GM23248 (cell line): ENCODE measurements around the gene SEMA5A. TPM values are rescaled to one million over a fixed set of nuclear protein-coding genes. Genes with fewer than 3 reads are reported as not detected.

Experiments used
- DNase-seq: peaks from one replicate; pipeline ENCODE4 v3.0.0-alpha.2; 2015
- H2AFZ ChIP-seq: fragments of 200-600 bp; sonication (generic); 2 replicates; pipeline ENCODE4 v1.6.1; 2016; ENCODE audit warnings: antibody characterized with exemption
- H3F3A ChIP-seq: fragments of 200-600 bp; sonication (generic); 2 replicates; pipeline ENCODE4 v1.6.1; 2016; ENCODE audit warnings: mild to moderate bottlenecking, antibody characterized with exemption, mixed run types; ENCODE audit not compliant: insufficient read depth
- H3K27ac ChIP-seq: fragments of 200-600 bp; sonication (generic); 2 replicates; pipeline ENCODE4 v1.5.1; 2016; ENCODE audit warnings: mild to moderate bottlenecking
- H3K27me3 ChIP-seq: fragments of 200-600 bp; sonication (generic); replicated peaks from 2 replicates; pipeline ENCODE4 v1.6.1; 2016; ENCODE audit warnings: mild to moderate bottlenecking; ENCODE audit not compliant: insufficient read depth
- H3K36me3 ChIP-seq: fragments of 200-600 bp; sonication (generic); 2 replicates; pipeline ENCODE4 v1.6.1; 2016; ENCODE audit warnings: low read depth, mild to moderate bottlenecking
- H3K4me1 ChIP-seq: fragments of 200-600 bp; sonication (generic); 2 replicates; pipeline ENCODE4 v1.6.1; 2016; ENCODE audit warnings: mild to moderate bottlenecking; ENCODE audit not compliant: insufficient read depth
- H3K4me2 ChIP-seq: fragments of 200-600 bp; sonication (generic); one replicate; pipeline ENCODE4 v1.6.1; 2016; ENCODE audit warnings: mild to moderate bottlenecking; ENCODE audit not compliant: unreplicated experiment
- H3K4me3 ChIP-seq: fragments of 200-600 bp; sonication (generic); 2 replicates; pipeline ENCODE4 v1.5.1; 2016; ENCODE audit warnings: mild to moderate bottlenecking
- H3K79me2 ChIP-seq: fragments of 200-600 bp; sonication (generic); 2 replicates; pipeline ENCODE4 v1.6.1; 2016; ENCODE audit warnings: mild to moderate bottlenecking; ENCODE audit not compliant: insufficient read depth
- H3K9ac ChIP-seq: fragments of 200-600 bp; sonication (generic); 2 replicates; pipeline ENCODE4 v1.6.1; 2016; ENCODE audit warnings: mild to moderate bottlenecking
- H3K9me2 ChIP-seq: fragments of 200-600 bp; sonication (generic); 2 replicates; pipeline ENCODE4 v1.6.1; 2016; ENCODE audit warnings: mixed run types, mild to moderate bottlenecking, moderate library complexity; ENCODE audit not compliant: insufficient read depth
- H3K9me3 ChIP-seq: fragments of 200-600 bp; sonication (generic); one replicate; pipeline ENCODE4 v1.6.1; 2017; ENCODE audit warnings: low read depth
- H4K20me1 ChIP-seq: fragments of 200-600 bp; sonication (generic); 2 replicates; pipeline ENCODE4 v1.6.0; 2016; ENCODE audit not compliant: insufficient read depth
- EZH2 ChIP-seq: fragments of 200-600 bp; sonication (generic); IDR thresholded peaks from 2 replicates; pipeline ENCODE4 v1.6.1; 2018; ENCODE audit warnings: antibody characterized with exemption, mild to moderate bottlenecking; ENCODE audit not compliant: insufficient read depth, poor library complexity, severe bottlenecking
- EZH2phosphoT487 ChIP-seq: fragments of 200-600 bp; sonication (generic); IDR thresholded peaks from 2 replicates; pipeline ENCODE4 v1.6.1; 2018; ENCODE audit warnings: antibody characterized with exemption, moderate library complexity, mild to moderate bottlenecking, low read depth; ENCODE audit not compliant: insufficient read depth
- WGBS, 2 experiments: methylation state at CpG; one replicate each; pipeline ENCODE4 v1.1.6; 2015 to 2017; ENCODE audit warnings: low lambda C conversion rate in 2 of 2, low coverage in 1 of 2; ENCODE audit errors: missing lambda C conversion rate in 2 of 2; 5-methylcytosine and 5-hydroxymethylcytosine counted together
- in situ Hi-C: fragments of 300-500 bp; cut with MboI; formaldehyde crosslinking; loops from 2 replicates; pipeline ENCODE4 v1.15.0; 2020
- polyA plus RNA-seq: library from polyadenylated mRNA; unstranded; fragments of >200 nt; fragmentation: Nextera tagmentation; extraction: Ambion mirVana; gene quantifications from 2 replicates; pipeline ENCODE4 v1.2.1, GENCODE V29; 2016
- total RNA-seq: library from RNA; depleted of rRNA; stranded (reverse); fragments of >200 nt; shearing (Covaris generic); gene quantifications from 2 replicates; pipeline ENCODE4 v1.2.3, GENCODE V29; 2014

The SEMA5A gene
- total and polyA plus RNA-seq, 2 experiments from 2014 or later, result 33.5 to 38.2 TPM

DNA sequence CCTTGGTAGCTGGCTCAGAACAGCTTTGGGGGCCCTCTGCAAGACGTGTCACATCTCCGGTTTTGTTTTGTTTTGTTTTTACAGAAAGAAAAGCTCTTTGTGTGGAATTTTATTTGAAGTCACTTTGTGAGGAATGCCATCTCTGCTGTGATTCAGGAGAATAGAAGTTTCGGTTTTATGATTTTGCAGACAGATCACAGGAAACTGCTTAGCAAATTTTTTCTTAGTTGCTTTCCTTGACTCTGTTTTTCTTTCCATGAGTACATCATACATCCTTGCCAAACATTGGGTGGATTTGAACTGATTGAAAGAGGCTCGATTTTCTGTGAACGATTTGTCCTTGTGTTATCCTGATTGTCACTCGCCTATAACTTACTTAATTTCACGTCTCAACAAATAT lies 5.1 kb downstream of the SEMA5A start:
- H3K36me3 ChIP-seq, result no peaks in the 10 kb centered on the region
- peaks cover 17% of the 10 kb centered on the region for H3K4me1 ChIP-seq
- no peaks in the 10 kb centered on the region for H3K9me3 ChIP-seq
- WGBS, 2 experiments, result 80 to 88% methylated on average over 7 of the region's 7 CpGs
- H3K4me2 ChIP-seq, result no peak overlapping the region
- H3K9me2 ChIP-seq, result no peaks in the 10 kb centered on the region
- H3K27me3 ChIP-seq, result no peaks in the 10 kb centered on the region
- no peak overlapping the region for H3K27ac ChIP-seq
- TF ChIP-seq EZH2, result no peak
- TF ChIP-seq EZH2phosphoT487, result no peak
- H4K20me1 ChIP-seq, result no peaks in the 10 kb centered on the region
- in situ Hi-C loops, result loop anchor here (10.0 kb wide), 1 partner anchor 604 kb away; no protein-coding TSS in a partner anchor
- peaks cover 18% of the 10 kb centered on the region for H3F3A ChIP-seq
- H3K9ac ChIP-seq, result no peak overlapping the region
- no peak overlapping the region for H3K4me3 ChIP-seq
- DNase-seq, result peak; percentile 40
- H2AFZ ChIP-seq, result no peak overlapping the region
- H3K79me2 ChIP-seq, result peaks cover 81% of the 10 kb centered on the region

GRCh38 chr5:9538504-9538903 lies 7.4 kb downstream of the SEMA5A start:
- 86 to 90% methylated on average over 7 of the region's 7 CpGs for WGBS, 2 experiments
- no peak overlapping the region for H3K9ac ChIP-seq
- H3K4me3 ChIP-seq, result no peak overlapping the region
- H3K27ac ChIP-seq, result no peak overlapping the region
- DNase-seq, result no peak
- H3K79me2 ChIP-seq, result peaks cover 80% of the 10 kb centered on the region
- H3K4me2 ChIP-seq, result no peak overlapping the region
- H3K9me2 ChIP-seq, result no peaks in the 10 kb centered on the region
- TF ChIP-seq EZH2, result no peak
- TF ChIP-seq EZH2phosphoT487, result no peak
- in situ Hi-C loops, result no loop called here
- H3K9me3 ChIP-seq, result no peaks in the 10 kb centered on the region
- no peak overlapping the region for H2AFZ ChIP-seq
- H3K36me3 ChIP-seq, result no peaks in the 10 kb centered on the region
- peaks cover 15% of the 10 kb centered on the region for H3K4me1 ChIP-seq
- no peaks in the 10 kb centered on the region for H4K20me1 ChIP-seq
- H3F3A ChIP-seq, result peaks cover 10% of the 10 kb centered on the region
- no peaks in the 10 kb centered on the region for H3K27me3 ChIP-seq

GRCh38 chr5:9537223-9538141 lies 8.4 kb downstream of the SEMA5A start:
- DNase-seq, result no peak
- TF ChIP-seq EZH2phosphoT487 (no peak), EZH2 (no peak)
- Histone ChIP-seq H3K9me3 (no peaks in the 10 kb centered on the region), H3K9me2 (no peaks in the 10 kb centered on the region), H3K4me2 (no peak overlapping the region), H3K9ac (no peak overlapping the region), H3K4me3 (no peak overlapping the region), H4K20me1 (no peaks in the 10 kb centered on the region), H2AFZ (no peak overlapping the region), H3F3A (no peaks in the 10 kb centered on the region), H3K27me3 (no peaks in the 10 kb centered on the region), H3K4me1 (peaks cover 11% of the 10 kb centered on the region), H3K36me3 (no peaks in the 10 kb centered on the region), H3K79me2 (peaks cover 80% of the 10 kb centered on the region), H3K27ac (no peak overlapping the region)
- 71 to 77% methylated on average over 2 of the region's 2 CpGs for WGBS, 2 experiments
- in situ Hi-C loops, result no loop called here

GRCh38 chr5:9536717-9537116 lies 9.2 kb downstream of the SEMA5A start:
- no peak for DNase-seq
- Histone ChIP-seq H3K27ac (no peak overlapping the region), H3K9me2 (no peaks in the 10 kb centered on the region), H3K4me2 (no peak overlapping the region), H3K27me3 (no peaks in the 10 kb centered on the region), H3K9ac (no peak overlapping the region), H3K9me3 (no peaks in the 10 kb centered on the region), H2AFZ (no peak overlapping the region), H3F3A (no peaks in the 10 kb centered on the region), H3K36me3 (no peaks in the 10 kb centered on the region), H3K4me1 (0 out of 2 replicates have a peak, but pooled peaks cover 8% of the 10 kb centered on the region), H3K4me3 (no peak overlapping the region), H4K20me1 (no peaks in the 10 kb centered on the region), H3K79me2 (peaks cover 80% of the 10 kb centered on the region)
- in situ Hi-C loops, result no loop called here
- 65 to 76% methylated on average over 2 of the region's 2 CpGs for WGBS, 2 experiments
- no peak for TF ChIP-seq EZH2
